Hematopoietic multipotent progenitor cell treated with erythropoietin and hydrocortisone succinate and interleukin-3 and kit ligand, for 8 days (in vitro differentiated cells): Measurements from ENCODE around the gene RASA3.
A peak's percentile ranks its signal among the peaks of the same experiment; 100 is the strongest.
"Not testable (repeated sequence)": the region's sequence is repeated elsewhere in the genome, so short reads cannot be mapped to it uniquely, and the experiment has no call there.

Experiments used
- DNase-seq: peaks from one replicate; pipeline ENCODE4 v3.0.0-alpha.2; 2015

Gene RASA3

GRCh38 chr13:114077099-114077932, 55.1 kb downstream of the RASA3 start:
- no peak for DNase-seq

GRCh38 chr13:114076329-114077090, 55.9 kb downstream of the RASA3 start:
- no peak for DNase-seq

- DNase-seq = not testable (repeated sequence)
Observed at GRCh38 chr13:114075811-114076210, 56.6 kb downstream of the RASA3 start.

GRCh38 chr13:114074671-114075315, 57.6 kb downstream of the RASA3 start:
- DNase-seq = no peak

- no peak for DNase-seq
Observed at GRCh38 chr13:114073881-114074612, 58.4 kb downstream of the RASA3 start.

GRCh38 chr13:114072421-114072820, 60.0 kb downstream of the RASA3 start:
- DNase-seq = no peak

- DNase-seq = no peak
Observed at GRCh38 chr13:114071991-114072390, 60.4 kb downstream of the RASA3 start.

- no peak for DNase-seq
Observed at GRCh38 chr13:114071410-114071809, 61.0 kb downstream of the RASA3 start.

GRCh38 chr13:114070098-114070799, 62.2 kb downstream of the RASA3 start:
- DNase-seq = no peak

- DNase-seq = no peak
Observed at GRCh38 chr13:114069376-114070097, 62.9 kb downstream of the RASA3 start.

GRCh38 chr13:114068656-114069318, 63.6 kb downstream of the RASA3 start:
- no peak for DNase-seq

GRCh38 chr13:114067886-114068651, 64.4 kb downstream of the RASA3 start:
- peak; percentile 25 for DNase-seq

GRCh38 chr13:114067381-114067885, 65.0 kb downstream of the RASA3 start:
- DNase-seq = peak; percentile 11

- no peak for DNase-seq
Observed at GRCh38 chr13:114066956-114067355, 65.5 kb downstream of the RASA3 start.

- no peak for DNase-seq
Observed at GRCh38 chr13:114065926-114066774, 66.3 kb downstream of the RASA3 start.

GRCh38 chr13:114065141-114065925, 67.1 kb downstream of the RASA3 start:
- DNase-seq = peak; percentile 86

- no peak for DNase-seq
Observed at GRCh38 chr13:114064450-114065140, 67.8 kb downstream of the RASA3 start.
